ENCODE data around the gene TFDP2.
A peak's percentile ranks its signal among the peaks of the same experiment; 100 is the strongest.
"Not testable (repeated sequence)": the region's sequence is repeated elsewhere in the genome, so short reads cannot be mapped to it uniquely, and the experiment has no call there.

The TFDP2 gene, protein sequence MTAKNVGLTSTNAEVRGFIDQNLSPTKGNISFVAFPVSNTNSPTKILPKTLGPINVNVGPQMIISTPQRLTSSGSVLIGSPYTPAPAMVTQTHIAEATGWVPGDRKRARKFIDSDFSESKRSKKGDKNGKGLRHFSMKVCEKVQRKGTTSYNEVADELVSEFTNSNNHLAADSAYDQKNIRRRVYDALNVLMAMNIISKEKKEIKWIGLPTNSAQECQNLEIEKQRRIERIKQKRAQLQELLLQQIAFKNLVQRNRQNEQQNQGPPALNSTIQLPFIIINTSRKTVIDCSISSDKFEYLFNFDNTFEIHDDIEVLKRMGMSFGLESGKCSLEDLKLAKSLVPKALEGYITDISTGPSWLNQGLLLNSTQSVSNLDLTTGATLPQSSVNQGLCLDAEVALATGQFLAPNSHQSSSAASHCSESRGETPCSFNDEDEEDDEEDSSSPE

GRCh38 chr3:142148792-142149672 is at the start of gene TFDP2:
Gene TFDP2 (minus strand): TSS chr3:142149544. CDS start chr3:142101749, 47,795 bp downstream.
- DNase-seq (ENCODE audit: low read depth in 2 of 2, low spot score in 1 of 2), result peak; percentile 46 to 56

GRCh38 chr3:142188846-142189245 is 39.5 kb upstream of the TFDP2 start:
- no peak for DNase-seq (ENCODE audit: low read depth in 2 of 2, low spot score in 1 of 2)

GRCh38 chr3:142180761-142181362 is 31.5 kb upstream of the TFDP2 start:
- peak in 1 of 2 donors; percentile 11 for DNase-seq (ENCODE audit: low read depth in 2 of 2, low spot score in 1 of 2)

GRCh38 chr3:142175478-142175877 is 26.1 kb upstream of the TFDP2 start:
- no peak for DNase-seq (ENCODE audit: low read depth in 2 of 2, low spot score in 1 of 2)

- DNase-seq (ENCODE audit: low read depth in 2 of 2, low spot score in 1 of 2), result no peak
Observed at GRCh38 chr3:142174559-142174958, 25.2 kb upstream of the TFDP2 start.

- DNase-seq (ENCODE audit: low read depth in 2 of 2, low spot score in 1 of 2), result no peak
Observed at GRCh38 chr3:142168514-142168913, 19.2 kb upstream of the TFDP2 start.

- no peak for DNase-seq (ENCODE audit: low read depth in 2 of 2, low spot score in 1 of 2)
Observed at GRCh38 chr3:142165194-142165593, 15.8 kb upstream of the TFDP2 start.

- no peak for DNase-seq (ENCODE audit: low read depth in 2 of 2, low spot score in 1 of 2)
Observed at GRCh38 chr3:142159083-142159740, 9.9 kb upstream of the TFDP2 start.

GRCh38 chr3:142154186-142154585 is 4.8 kb upstream of the TFDP2 start:
- no peak for DNase-seq (ENCODE audit: low read depth in 2 of 2, low spot score in 1 of 2)

DNA sequence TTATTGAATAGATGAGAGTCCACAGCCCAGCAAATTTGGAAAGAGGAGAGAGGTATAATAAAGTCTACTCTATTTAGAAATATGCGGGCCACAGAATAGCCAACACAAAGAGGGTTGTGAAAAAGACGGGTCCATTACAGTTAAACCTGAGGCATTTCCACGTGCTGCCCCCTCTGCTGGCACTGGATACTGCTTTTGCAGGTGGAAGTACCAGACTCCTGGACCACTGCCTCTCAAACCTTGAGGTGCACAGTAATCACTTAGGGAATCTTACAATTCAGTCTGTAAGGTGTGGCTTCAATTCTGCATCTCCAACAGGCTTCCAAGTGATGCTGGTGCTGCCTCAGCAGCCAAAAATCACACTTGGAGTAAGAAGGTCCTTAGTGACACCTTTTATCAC is 3.0 kb upstream of the TFDP2 start:
- DNase-seq (ENCODE audit: low read depth in 2 of 2, low spot score in 1 of 2), result no peak

DNA sequence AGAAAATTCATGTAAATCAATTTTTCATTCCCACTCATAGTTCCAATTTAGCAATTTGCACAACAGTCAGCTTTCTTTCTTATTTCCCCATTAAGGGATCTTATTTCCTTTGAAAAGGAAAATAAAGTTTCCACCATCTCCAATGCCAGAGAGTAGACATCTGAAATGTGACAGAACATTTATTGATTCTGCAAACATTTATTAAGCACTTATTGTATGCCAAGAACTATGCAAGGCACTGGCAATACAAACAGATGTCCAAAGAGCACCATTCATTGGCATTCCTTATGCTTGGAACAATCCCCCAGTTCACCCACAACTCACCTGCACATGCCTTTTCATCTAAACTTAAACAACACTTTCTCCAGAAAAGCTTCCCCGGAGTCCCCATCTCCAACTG is 2.5 kb upstream of the TFDP2 start:
- DNase-seq (ENCODE audit: low read depth in 2 of 2, low spot score in 1 of 2), result no peak

- no peak for DNase-seq (ENCODE audit: low read depth in 2 of 2, low spot score in 1 of 2)
Observed at GRCh38 chr3:142151240-142151639, 1.9 kb upstream of the TFDP2 start.

GRCh38 chr3:142150271-142150670 is 927 bp upstream of the TFDP2 start:
- DNase-seq (ENCODE audit: low read depth in 2 of 2, low spot score in 1 of 2), result no peak

- DNase-seq (ENCODE audit: low read depth in 2 of 2, low spot score in 1 of 2), result no peak
Observed at GRCh38 chr3:142149673-142149992, 289 bp upstream of the TFDP2 start.

- no peak for DNase-seq (ENCODE audit: low read depth in 2 of 2, low spot score in 1 of 2)
Observed at GRCh38 chr3:142148044-142148791, 1.1 kb downstream of the TFDP2 start.

DNA sequence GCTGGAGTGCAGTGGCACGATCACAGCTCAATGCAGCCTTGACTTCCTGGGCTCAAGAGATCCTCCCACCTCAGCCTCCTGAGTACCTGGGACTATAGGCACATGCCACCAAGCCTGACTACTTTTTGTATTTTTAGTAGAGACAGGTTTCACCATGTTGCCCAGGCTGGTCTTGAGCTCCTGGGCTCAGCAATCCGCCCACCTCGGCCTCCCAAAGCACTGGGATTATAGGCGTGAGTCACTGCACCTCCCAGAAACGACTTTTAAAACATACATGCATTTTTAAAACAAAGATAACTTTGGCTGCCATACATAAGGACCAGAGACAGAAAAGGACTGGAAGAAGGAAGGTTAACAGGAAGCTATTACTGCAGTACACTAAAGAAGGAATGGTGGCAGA is 4.8 kb downstream of the TFDP2 start:
- DNase-seq (ENCODE audit: low read depth in 2 of 2, low spot score in 1 of 2), result not testable (repeated sequence)

DNA sequence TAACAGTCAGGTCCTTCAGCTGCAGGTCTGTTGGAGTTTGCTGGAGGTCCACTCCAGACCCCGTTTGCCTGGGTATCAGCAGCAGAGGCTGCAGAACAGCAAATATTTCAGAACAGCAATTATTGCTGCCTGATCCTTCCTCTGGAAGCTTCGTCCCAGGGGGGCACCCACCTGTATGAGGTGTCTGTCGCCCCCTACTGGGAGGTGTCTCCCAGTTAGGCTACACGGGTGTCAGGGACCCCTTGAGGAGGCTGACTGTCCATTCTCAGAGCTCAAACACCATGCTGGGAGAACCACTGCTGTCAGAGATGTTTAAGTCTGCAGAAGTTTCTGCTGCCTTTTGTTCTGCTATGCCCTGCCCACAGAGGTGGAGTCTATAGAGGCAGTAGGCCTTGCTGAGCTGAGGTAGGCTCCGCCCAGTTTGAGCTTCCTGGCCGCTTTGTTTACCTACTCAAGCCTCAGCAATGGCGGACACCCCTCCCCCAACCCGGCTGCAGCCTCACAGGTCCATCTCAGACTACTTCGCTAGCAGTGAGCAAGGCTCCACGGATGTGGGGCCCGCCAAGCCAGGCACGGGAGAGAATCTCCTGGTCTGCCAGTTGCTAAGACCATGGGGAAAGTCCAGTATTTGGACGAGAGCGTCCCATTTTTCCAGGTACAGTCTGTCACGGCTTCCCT is 8.6 kb downstream of the TFDP2 start:
- DNase-seq (ENCODE audit: low read depth in 2 of 2, low spot score in 1 of 2), result not testable (repeated sequence)

- DNase-seq (ENCODE audit: low read depth in 2 of 2, low spot score in 1 of 2), result not testable (repeated sequence)
Observed at GRCh38 chr3:142137089-142137488, 12.3 kb downstream of the TFDP2 start.

GRCh38 chr3:142134799-142135325 is 14.5 kb downstream of the TFDP2 start:
- no peak for DNase-seq (ENCODE audit: low read depth in 2 of 2, low spot score in 1 of 2)
